GM12878 (cell line): ENCODE measurements around the gene COL11A2. TPM values are rescaled to one million over a fixed set of nuclear protein-coding genes. Genes with fewer than 3 reads are reported as not detected.

Source experiments
- ATAC-seq: fragments of 200-7000 bp; cut with Tn5 transposase; 3 replicates; pipeline ENCODE4 v1.9.1; 2020; ENCODE audit warnings: mild to moderate bottlenecking, moderate library complexity
- BruUV-seq: library from RNA; stranded (reverse); fragments of 400-500 nt; replicated peaks from 2 replicates; lab custom pipeline; 2021; lab: Mats Ljungman, UMichigan
- CTCF ChIA-PET: fragments of 300-600 bp; sonication (Branson Sonifier 250); formaldehyde crosslinking; extraction: SDS; loops from one replicate; lab custom pipeline; 2021; ENCODE audit warnings: inconsistent platforms; lab: Yijun Ruan, JAX
- POLR2A ChIA-PET: fragments of 350-600 bp; formaldehyde crosslinking; extraction: SDS; loops from one replicate; lab custom pipeline; 2021; ENCODE audit warnings: inconsistent platforms; lab: Charles Lee
- RAD21 ChIA-PET: fragments of 300-600 bp; sonication (Branson Sonifier 250); formaldehyde crosslinking; loops from one replicate; lab custom pipeline; 2023; ENCODE audit warnings: antibody characterized with exemption; ENCODE audit not compliant: unreplicated experiment; lab: Charles Lee
- SMC1A ChIA-PET: fragments of 300-600 bp; sonication (Branson Sonifier 250); formaldehyde crosslinking; loops from one replicate; lab custom pipeline; 2023; ENCODE audit not compliant: unreplicated experiment, uncharacterized antibody; lab: Charles Lee
- DNase-seq: peaks from one replicate; pipeline ENCODE4 v3.0.0-alpha.2; 2011; ENCODE audit warnings: low read depth, low spot score
- FAIRE-seq: peaks from 3 replicates; lab custom pipeline; 2011; peaks lifted over from hg19 to GRCh38; lab: Jason Lieb, UNC
- H2AFZ ChIP-seq: 2 replicates; pipeline ENCODE4 v1.6.0; 2011; ENCODE audit warnings: low read depth, low read length, control low read depth; ENCODE audit not compliant: control insufficient read depth
- H3K27ac ChIP-seq: 2 replicates; pipeline ENCODE4 v1.5.1; 2011; ENCODE audit warnings: control low read depth; ENCODE audit not compliant: control insufficient read depth, insufficient read depth
- H3K27me3 ChIP-seq, 2 experiments: replicated peaks in 1 of 2; 2 replicates each; pipeline versions ENCODE4 v1.6.0 to v1.6.1; 2011; ENCODE audit warnings: low read length in 1 of 2; ENCODE audit not compliant: control insufficient read depth in 2 of 2, insufficient read depth in 2 of 2
- H3K36me3 ChIP-seq, 2 experiments: 2 replicates each; pipeline ENCODE4 v1.5.1; 2011; ENCODE audit warnings: low read length in 1 of 2; ENCODE audit not compliant: control insufficient read depth in 2 of 2, insufficient read depth in 2 of 2
- H3K4me1 ChIP-seq: 2 replicates; pipeline ENCODE4 v1.6.1; 2011; ENCODE audit warnings: mild to moderate bottlenecking, low read length, moderate library complexity, mixed read lengths; ENCODE audit not compliant: control insufficient read depth, insufficient read depth
- H3K4me2 ChIP-seq: 2 replicates; pipeline ENCODE4 v1.6.0; 2011; ENCODE audit warnings: control low read depth; ENCODE audit not compliant: control insufficient read depth, insufficient read depth
- H3K4me3 ChIP-seq: fragments of 200-600 bp; sonication (generic); 2 replicates; pipeline ENCODE4 v1.5.1; 2016
- H3K79me2 ChIP-seq: 2 replicates; pipeline ENCODE4 v1.6.0; 2011; ENCODE audit warnings: low read length; ENCODE audit not compliant: control insufficient read depth, insufficient read depth
- H3K9ac ChIP-seq: 2 replicates; pipeline ENCODE4 v1.8.0; 2011; ENCODE audit warnings: low read length, control low read depth, mixed read lengths; ENCODE audit not compliant: control insufficient read depth, insufficient read depth
- H3K9me3 ChIP-seq: replicated peaks from 3 replicates; pipeline ENCODE4 v1.5.1; 2011; ENCODE audit warnings: mild to moderate bottlenecking, low read length; ENCODE audit not compliant: control insufficient read depth, insufficient read depth
- H4K20me1 ChIP-seq: 2 replicates; pipeline ENCODE4 v1.6.0; 2011; ENCODE audit not compliant: control insufficient read depth, insufficient read depth
- BRCA1 ChIP-seq: IDR thresholded peaks from 2 replicates; pipeline ENCODE4 v1.6.1; 2011; ENCODE audit warnings: low read depth, low read length, improper control_type of control experiment
- CBFB ChIP-seq: IDR thresholded peaks from 2 replicates; pipeline ENCODE4 v1.6.1; 2016; ENCODE audit warnings: antibody characterized with exemption, low read depth
- CTCF ChIP-seq, 3 experiments: IDR thresholded peaks in 2 of 3; conservative IDR thresholded peaks in 1 of 3; 2 replicates each; pipeline ENCODE4 v1.5.1; 2011; ENCODE audit warnings: low read depth in 3 of 3, low read length in 3 of 3, mild to moderate bottlenecking in 3 of 3, control low read depth in 2 of 3, moderate library complexity in 2 of 3, inconsistent platforms in 1 of 3, mixed read lengths in 1 of 3; ENCODE audit not compliant: control insufficient read depth in 2 of 3, insufficient read depth in 1 of 3; ENCODE audit errors: extremely low read depth in 1 of 3
- DPF2 ChIP-seq: fragments of 450-650 bp; IDR thresholded peaks from 2 replicates; pipeline ENCODE4 v1.6.1; 2017; ENCODE audit warnings: mild to moderate bottlenecking
- HDAC6 ChIP-seq: fragments of 200-600 bp; sonication (generic); IDR thresholded peaks from one replicate; pipeline ENCODE4 v1.8.0; 2017; ENCODE audit warnings: antibody characterized with exemption; ENCODE audit not compliant: unreplicated experiment
- HSF1 ChIP-seq: fragments of 150-350 bp; IDR thresholded peaks from 2 replicates; pipeline ENCODE4 v1.6.1; 2014; ENCODE audit warnings: mild to moderate bottlenecking, low read depth, low read length
- JUND ChIP-seq: IDR thresholded peaks from 2 replicates; pipeline ENCODE4 v1.6.1; 2012; ENCODE audit warnings: low read depth, mild to moderate bottlenecking, low read length, improper control_type of control experiment, moderate library complexity
- MXI1 ChIP-seq: fragments of 150-350 bp; IDR thresholded peaks from 2 replicates; pipeline ENCODE4 v1.6.1; 2011; ENCODE audit warnings: low read depth, mild to moderate bottlenecking, inconsistent platforms, low read length, improper control_type of control experiment
- NFYB ChIP-seq: IDR thresholded peaks from 2 replicates; pipeline ENCODE4 v1.6.1; 2011; ENCODE audit warnings: low read depth, mild to moderate bottlenecking, low read length, improper control_type of control experiment, moderate library complexity; ENCODE audit not compliant: insufficient read depth
- RAD21 ChIP-seq: IDR thresholded peaks from 2 replicates; pipeline ENCODE4 v1.6.1; 2011; ENCODE audit warnings: mild to moderate bottlenecking, low read depth, low read length, moderate library complexity; ENCODE audit not compliant: insufficient read depth
- SIN3A ChIP-seq: IDR thresholded peaks from 2 replicates; pipeline ENCODE4 v1.6.1; 2012; ENCODE audit warnings: low read depth, low read length, improper control_type of control experiment
- USF1 ChIP-seq: IDR thresholded peaks from 2 replicates; pipeline ENCODE4 v1.6.1; 2011; ENCODE audit warnings: borderline replicate concordance, low read depth, mild to moderate bottlenecking, moderate library complexity, mixed read lengths, low read length; ENCODE audit not compliant: insufficient read depth; ENCODE audit errors: extremely low read length
- WGBS: methylation state at CpG from one replicate; pipeline ENCODE4 v1.1.6; 2016; ENCODE audit warnings: low lambda C conversion rate; ENCODE audit not compliant: insufficient replicate concordance, insufficient coverage; ENCODE audit errors: missing lambda C conversion rate; 5-methylcytosine and 5-hydroxymethylcytosine counted together
- in situ Hi-C: fragments of 300-500 bp; cut with MboI; formaldehyde crosslinking; loops from 9 replicates; pipeline ENCODE4 v1.14.3; 2018; ENCODE audit warnings: mixed read lengths
- intact Hi-C: fragments of 100-400 bp; cut with micrococcal nuclease; formaldehyde crosslinking; loops from one replicate; pipeline ENCODE4 v1.14.2; 2022; ENCODE audit not compliant: unreplicated experiment
- polyA plus RNA-seq, 11 experiments: library from polyadenylated mRNA; depleted of rRNA in 4 of 11; unstranded in 6 of 11; stranded (reverse) in 5 of 11; fragments of >200 nt; fragmentation: Nextera tagmentation in 4 of 11; fragmentation: Illumina TruSeq in 1 of 11; extraction: Ambion mirVana in 4 of 11; extraction: Trizol in 1 of 11; gene quantifications; 1 replicate in 1 of 11; 2 replicates in 10 of 11; pipeline versions ENCODE4 v1.2.1 to v1.2.3, GENCODE V29; 2011 to 2016; ENCODE audit warnings: inconsistent platforms in 2 of 11, missing spikeins in 2 of 11, low read depth in 1 of 11
- total RNA-seq, 4 experiments: library from RNA; depleted of rRNA in 3 of 4; stranded (reverse); fragments of >200 nt in 3 of 4; fragmentation: Illumina TruSeq in 1 of 4; extraction: Trizol in 1 of 4; gene quantifications; 2 replicates each; pipeline versions ENCODE4 v1.2.1 to v1.2.3, GENCODE V29; 2013 to 2021
- TF ChIP-seq, protein P1 (sequence below): IDR thresholded peaks from 2 replicates; pipeline ENCODE4 v1.6.1; 2011; ENCODE audit warnings: low read depth, low read length, improper control_type of control experiment, borderline replicate concordance
- TF ChIP-seq, protein P2 (sequence below): IDR thresholded peaks from 2 replicates; pipeline ENCODE4 v1.6.1; 2011; ENCODE audit warnings: low read depth, mild to moderate bottlenecking, low read length, moderate library complexity, borderline replicate concordance; ENCODE audit errors: extremely low read depth

Gene COL11A2
- total and polyA plus RNA-seq, 10 of the 15 experiments (the other 5 are each of a cell fraction or from before 2014, with no cell fraction given), result 0.03 to 0.83 (median 0.22) TPM; not detected in 1

DNA sequence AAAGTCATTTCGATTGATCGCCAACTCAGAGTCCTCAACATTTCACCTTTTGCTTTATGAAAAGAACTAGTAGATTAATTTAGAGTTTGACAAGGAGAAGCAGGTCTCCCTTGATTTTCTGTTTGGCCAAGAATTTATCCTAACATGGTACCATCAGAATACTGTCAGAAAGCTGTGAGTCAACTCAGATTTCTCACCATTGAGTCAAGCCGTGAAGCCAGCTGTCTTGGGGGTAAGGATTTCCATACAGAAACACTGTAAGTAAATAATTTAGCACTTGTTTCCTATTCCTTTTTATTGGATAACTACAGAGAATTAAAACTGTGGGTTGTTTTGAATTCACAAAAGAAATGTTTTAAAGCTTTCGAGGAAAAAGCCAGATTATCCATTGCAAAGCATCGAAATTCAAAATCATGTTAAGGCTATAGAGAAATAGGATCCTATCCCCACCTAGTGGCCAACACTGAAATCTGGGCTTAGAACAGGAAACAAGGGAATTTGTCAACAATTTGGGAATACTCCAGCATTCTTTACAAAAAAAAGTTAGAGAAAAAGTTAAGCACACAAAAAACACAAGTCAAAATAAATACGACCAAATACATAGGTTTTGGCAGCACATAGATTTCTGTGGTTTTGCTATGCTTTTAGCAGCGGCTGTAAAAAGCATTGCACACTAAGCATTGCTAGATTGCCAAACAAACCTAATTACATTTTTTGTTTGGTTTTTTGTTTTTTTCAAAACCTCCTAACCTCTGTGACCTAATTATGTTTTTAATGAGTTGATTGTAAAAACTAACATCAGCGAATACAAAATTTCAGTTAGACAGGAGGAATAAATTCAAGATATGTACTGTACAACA, 44.2 kb downstream of the COL11A2 start:
- Histone ChIP-seq H3K9me3 (peaks cover 5% of the 10 kb centered on the region; the same call in 1 of the 3 replicates), H3K36me3 (no peaks in the 10 kb centered on the region), H3K27ac (no peak overlapping the region), H4K20me1 (no peaks in the 10 kb centered on the region), H3K4me2 (no peak overlapping the region), H3K27me3 (peaks cover 0 to 2% of the 10 kb centered on the region in 2 experiments; a peak in 2 of 4 replicates), H3K4me1 (peaks cover 3% of the 10 kb centered on the region; the same call in 1 of the 2 replicates), H3K79me2 (no peaks in the 10 kb centered on the region), H3K4me3 (no peak overlapping the region), H3K9ac (no peak overlapping the region), H2AFZ (no peak overlapping the region)
- no peak for ATAC-seq
- POLR2A ChIA-PET, result interaction anchor here (0.9 to 1.5 kb wide), 3 partner anchors 8 to 34 kb away, joined by 3 to 5 read pairs (median 4); no protein-coding TSS in a partner anchor
- in situ Hi-C loops, result no loop called here
- RAD21 ChIA-PET, result interaction anchor here (1.0 to 3.9 kb wide), 10 partner anchors 11 to 133 kb away, joined by 3 to 20 read pairs (median 6); partner anchors contain the start of gene HLA-DPB1
- DNase-seq, result no peak
- no TSS peak for BruUV-seq
- SMC1A ChIA-PET, result interaction anchor here (0.8 to 12.1 kb wide), 13 partner anchors 11 to 147 kb away, joined by 3 to 127 read pairs (median 7); partner anchors contain the start of gene HLA-DOA
- CTCF ChIA-PET, result interaction anchor here (0.7 to 14.9 kb wide), 23 partner anchors 13 to 279 kb away, joined by 3 to 266 read pairs (median 5); partner anchors contain the start of gene HLA-DOA
- FAIRE-seq, result peak; percentile 52
- 47% methylated on average over 8 of the region's 8 CpGs for WGBS
- intact Hi-C loops, result loop anchor here (2.0 kb wide), 1 partner anchor 25 kb away; no protein-coding TSS in a partner anchor
- TF ChIP-seq HSF1, result no peak
- no peak for TF ChIP-seq BRCA1
- TF ChIP-seq USF1, result no peak
- no peak for TF ChIP-seq DPF2
- no peak for TF ChIP-seq HDAC6
- TF ChIP-seq JUND, result no peak
- TF ChIP-seq MXI1, result no peak
- no peak for TF ChIP-seq SIN3A
- TF ChIP-seq, protein P1, sequence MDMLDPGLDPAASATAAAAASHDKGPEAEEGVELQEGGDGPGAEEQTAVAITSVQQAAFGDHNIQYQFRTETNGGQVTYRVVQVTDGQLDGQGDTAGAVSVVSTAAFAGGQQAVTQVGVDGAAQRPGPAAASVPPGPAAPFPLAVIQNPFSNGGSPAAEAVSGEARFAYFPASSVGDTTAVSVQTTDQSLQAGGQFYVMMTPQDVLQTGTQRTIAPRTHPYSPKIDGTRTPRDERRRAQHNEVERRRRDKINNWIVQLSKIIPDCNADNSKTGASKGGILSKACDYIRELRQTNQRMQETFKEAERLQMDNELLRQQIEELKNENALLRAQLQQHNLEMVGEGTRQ, result no peak
- TF ChIP-seq, protein P2, sequence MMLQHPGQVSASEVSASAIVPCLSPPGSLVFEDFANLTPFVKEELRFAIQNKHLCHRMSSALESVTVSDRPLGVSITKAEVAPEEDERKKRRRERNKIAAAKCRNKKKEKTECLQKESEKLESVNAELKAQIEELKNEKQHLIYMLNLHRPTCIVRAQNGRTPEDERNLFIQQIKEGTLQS, result no peak
- 0 out of 2 replicates have a peak, but pooled peaks have one; percentile 28 for TF ChIP-seq CBFB
- TF ChIP-seq RAD21, result peak; percentile 93
- TF ChIP-seq NFYB, result no peak
- TF ChIP-seq CTCF (IDR thresholded peaks at IDR 0.05 in 2 of 3, conservative IDR thresholded peaks at IDR 0.05 in 1 of 3; ENCODE audit: control insufficient read depth in 2 of 3, extremely low read depth in 1 of 3, insufficient read depth in 1 of 3, low read depth in 3 of 3, low read length in 3 of 3), result peak; percentile 69 to 82 (median 81)
